GM18520 (cell line): ENCODE results near the gene DIP2C.
"Not testable (repeated sequence)": the region's sequence is repeated elsewhere in the genome, so short reads cannot be mapped to it uniquely, and the experiment has no call there.

Source experiments
- ATAC-seq: cut with Tn5 transposase; IDR thresholded peaks from one replicate; pipeline ENCODE4 v1.9.1; 2021; ENCODE audit not compliant: unreplicated experiment

Gene DIP2C

GRCh38 chr10:474406-474805 is 215.1 kb downstream of the DIP2C start:
- no peak for ATAC-seq

GRCh38 chr10:472241-472910 is 217.1 kb downstream of the DIP2C start:
- no peak for ATAC-seq

GRCh38 chr10:470339-471003 is 219.0 kb downstream of the DIP2C start:
- no peak for ATAC-seq

GRCh38 chr10:469947-470338 is 219.5 kb downstream of the DIP2C start:
- no peak for ATAC-seq

GRCh38 chr10:459743-460142 is 229.7 kb downstream of the DIP2C start:
- ATAC-seq = no peak

GRCh38 chr10:458421-458851 is 231.0 kb downstream of the DIP2C start:
- no peak for ATAC-seq

- ATAC-seq = no peak
Measured at GRCh38 chr10:456486-456885, 233.0 kb downstream of the DIP2C start.

GRCh38 chr10:454860-455259 is 234.6 kb downstream of the DIP2C start:
- ATAC-seq = no peak

GRCh38 chr10:453647-454046 is 235.8 kb downstream of the DIP2C start:
- no peak for ATAC-seq

- no peak for ATAC-seq
Measured at GRCh38 chr10:452512-453426, 236.7 kb downstream of the DIP2C start.

- no peak for ATAC-seq
Measured at GRCh38 chr10:451856-452255, 237.6 kb downstream of the DIP2C start.

GRCh38 chr10:451021-451471 is 238.4 kb downstream of the DIP2C start:
- ATAC-seq = peak; percentile 74

- no peak for ATAC-seq
Measured at GRCh38 chr10:450463-450862, 239.0 kb downstream of the DIP2C start.

- ATAC-seq = not testable (repeated sequence)
Measured at GRCh38 chr10:449331-449730, 240.1 kb downstream of the DIP2C start.

GRCh38 chr10:443459-443858 is 246.0 kb downstream of the DIP2C start:
- no peak for ATAC-seq

- ATAC-seq = no peak
Measured at GRCh38 chr10:442209-442608, 247.3 kb downstream of the DIP2C start.

GRCh38 chr10:441659-442058 is 247.8 kb downstream of the DIP2C start:
- ATAC-seq = no peak

- no peak for ATAC-seq
Measured at GRCh38 chr10:440127-440526, 249.3 kb downstream of the DIP2C start.

GRCh38 chr10:437698-438490 is 251.6 kb downstream of the DIP2C start:
- no peak for ATAC-seq

GRCh38 chr10:436911-437665 is 252.4 kb downstream of the DIP2C start:
- no peak for ATAC-seq
